HCT116 (cell line): ENCODE results near the gene KLHL22. TPM values are rescaled to one million over a fixed set of nuclear protein-coding genes. Genes with fewer than 3 reads are reported as not detected.

Experiments
- ATAC-seq: fragments of 200-7000 bp; cut with Tn5 transposase; 2 replicates; pipeline ENCODE4 v1.9.1; 2020; ENCODE audit warnings: mild to moderate bottlenecking, moderate library complexity
- BruUV-seq: library from RNA; stranded (reverse); fragments of 400-500 nt; replicated peaks from 2 replicates; lab custom pipeline; 2021; lab: Mats Ljungman, UMichigan
- CTCF ChIA-PET: fragments of 300-600 bp; sonication (Branson Sonifier 250); formaldehyde crosslinking; loops from one replicate; lab custom pipeline; 2021; ENCODE audit warnings: antibody characterized with exemption; lab: Charles Lee
- POLR2A ChIA-PET: fragments of 300-600, 350-600 bp; sonication (Branson Sonifier 250); formaldehyde crosslinking; loops from one replicate; lab custom pipeline; 2021; ENCODE audit warnings: antibody characterized with exemption; lab: Charles Lee
- RAD21 ChIA-PET, 2 experiments: fragments of 300-600 bp; sonication (Branson Sonifier 250); formaldehyde crosslinking; loops; one replicate each; lab custom pipeline; 2023; ENCODE audit warnings: low total read pairs in 2 of 2; ENCODE audit not compliant: uncharacterized antibody in 2 of 2, unreplicated experiment in 2 of 2, low non-redundant PET in 1 of 2; lab: Charles Lee
- DNase-seq: peaks from one replicate; pipeline ENCODE4 v3.0.0-alpha.2; 2010; ENCODE audit warnings: low read depth, low spot score
- H2AFZ ChIP-seq: fragments of 200-600 bp; shearing (Covaris generic), sonication (generic); 2 replicates; pipeline ENCODE4 v1.6.1; 2017; ENCODE audit warnings: low read depth, mixed run types, mixed read lengths, antibody characterized with exemption, low read length; ENCODE audit not compliant: poor library complexity, severe bottlenecking
- H3K27ac ChIP-seq: 2 replicates; pipeline ENCODE4 v1.5.1; 2012; ENCODE audit warnings: low read depth, low read length
- H3K27me3 ChIP-seq: fragments of 200-600 bp; sonication (generic); 2 replicates; pipeline ENCODE4 v1.6.1; 2016; ENCODE audit warnings: mixed run types, low read length, mixed read lengths; ENCODE audit not compliant: insufficient read depth
- H3K36me3 ChIP-seq, 2 experiments: fragments of 200-500 bp in 1 of 2; fragments of 200-600 bp in 1 of 2; sonication (Bioruptor generic) in 1 of 2; sonication (generic) in 1 of 2; 2 replicates each; pipeline versions ENCODE4 v1.5.1 to v1.6.1; 2014 to 2016; ENCODE audit warnings: low read length in 2 of 2, inconsistent platforms in 1 of 2, mixed read lengths in 1 of 2, mixed run types in 1 of 2; ENCODE audit not compliant: insufficient read depth in 2 of 2, control insufficient read depth in 1 of 2
- H3K4me1 ChIP-seq, 2 experiments: fragments of 200-600 bp in 1 of 2; sonication (generic) in 1 of 2; 2 replicates each; pipeline versions ENCODE4 v1.5.1 to v1.6.1; 2012 to 2017; ENCODE audit warnings: low read length in 2 of 2, inconsistent platforms in 1 of 2, mild to moderate bottlenecking in 1 of 2, mixed read lengths in 1 of 2, mixed run types in 1 of 2, moderate library complexity in 1 of 2; ENCODE audit not compliant: insufficient read depth in 2 of 2, control insufficient read depth in 1 of 2
- H3K4me2 ChIP-seq: fragments of 200-600 bp; sonication (generic); 2 replicates; pipeline ENCODE4 v1.6.1; 2017; ENCODE audit warnings: mixed run types, low read length, mixed read lengths
- H3K4me3 ChIP-seq, 2 experiments: fragments of 200-600 bp in 1 of 2; sonication (generic) in 1 of 2; replicated peaks in 1 of 2; 2 replicates each; pipeline ENCODE4 v1.5.1; 2011 to 2016; ENCODE audit warnings: low read length in 2 of 2, control low read depth in 1 of 2, low read depth in 1 of 2, mild to moderate bottlenecking in 1 of 2, mixed read lengths in 1 of 2, mixed run types in 1 of 2
- H3K79me2 ChIP-seq: fragments of 200-600 bp; sonication (generic); 2 replicates; pipeline ENCODE4 v1.6.1; 2017; ENCODE audit warnings: mild to moderate bottlenecking, mixed run types, low read length, moderate library complexity, mixed read lengths; ENCODE audit not compliant: insufficient read depth
- H3K9ac ChIP-seq: fragments of 200-600 bp; sonication (generic); 2 replicates; pipeline ENCODE4 v1.6.1; 2016; ENCODE audit warnings: low read length, mixed read lengths
- H3K9me2 ChIP-seq: fragments of 200-600 bp; sonication (generic), shearing (Covaris generic); 2 replicates; pipeline ENCODE4 v1.6.1; 2017; ENCODE audit warnings: mixed run types, mild to moderate bottlenecking, moderate library complexity; ENCODE audit not compliant: insufficient read depth
- H3K9me3 ChIP-seq, 2 experiments: fragments of 200-500 bp in 1 of 2; fragments of 200-600 bp in 1 of 2; sonication (Bioruptor generic) in 1 of 2; sonication (generic) in 1 of 2; 2 replicates each; pipeline ENCODE4 v1.6.1; 2014 to 2017; ENCODE audit warnings: low read length in 2 of 2, mixed read lengths in 2 of 2, inconsistent platforms in 1 of 2, low read depth in 1 of 2, mild to moderate bottlenecking in 1 of 2, mixed run types in 1 of 2, moderate library complexity in 1 of 2; ENCODE audit not compliant: control insufficient read depth in 1 of 2, insufficient read depth in 1 of 2
- H4K20me1 ChIP-seq: fragments of 200-600 bp; sonication (generic), shearing (Covaris generic); 2 replicates; pipeline ENCODE4 v1.6.1; 2017; ENCODE audit warnings: mixed run types, mild to moderate bottlenecking, moderate library complexity; ENCODE audit not compliant: insufficient read depth
- CBX3 ChIP-seq: IDR thresholded peaks from 2 replicates; pipeline ENCODE4 v1.6.1; 2012; ENCODE audit warnings: low read depth
- ELF1 ChIP-seq: IDR thresholded peaks from 2 replicates; pipeline ENCODE4 v1.6.1; 2012; ENCODE audit warnings: low read depth, borderline replicate concordance
- FOSL1 ChIP-seq: IDR thresholded peaks from 2 replicates; pipeline ENCODE4 v1.6.1; 2012; ENCODE audit warnings: low read depth
- POLR2AphosphoS5 ChIP-seq: IDR thresholded peaks from 2 replicates; pipeline ENCODE4 v1.6.1; 2011; ENCODE audit warnings: mild to moderate bottlenecking, low read depth, low read length, moderate library complexity
- SP1 ChIP-seq: IDR thresholded peaks from 2 replicates; pipeline ENCODE4 v1.6.1; 2012; ENCODE audit warnings: low read depth
- ZFX ChIP-seq: fragments of 450-650 bp; IDR thresholded peaks from 2 replicates; pipeline ENCODE4 v1.6.1; 2017
- ZNF274 ChIP-seq: fragments of 200-500 bp; sonication (Bioruptor generic); IDR thresholded peaks from 2 replicates; pipeline ENCODE4 v1.6.1; 2014; ENCODE audit warnings: mild to moderate bottlenecking, low read depth, low read length, inconsistent platforms
- intact Hi-C: fragments of 100-400 bp; cut with micrococcal nuclease; formaldehyde crosslinking; loops from 2 replicates; pipeline ENCODE4 v1.10.0; 2022
- total RNA-seq: library from RNA; stranded (reverse); gene quantifications from one replicate; pipeline ENCODE4 v1.2.1, GENCODE V29; 2021; ENCODE audit not compliant: unreplicated experiment
- TF ChIP-seq, protein P1 (sequence below): IDR thresholded peaks from 2 replicates; pipeline ENCODE4 v1.6.1; 2012

KLHL22 gene
- total RNA-seq, 1 experiment from 2014 or later: 16.4 TPM

DNA sequence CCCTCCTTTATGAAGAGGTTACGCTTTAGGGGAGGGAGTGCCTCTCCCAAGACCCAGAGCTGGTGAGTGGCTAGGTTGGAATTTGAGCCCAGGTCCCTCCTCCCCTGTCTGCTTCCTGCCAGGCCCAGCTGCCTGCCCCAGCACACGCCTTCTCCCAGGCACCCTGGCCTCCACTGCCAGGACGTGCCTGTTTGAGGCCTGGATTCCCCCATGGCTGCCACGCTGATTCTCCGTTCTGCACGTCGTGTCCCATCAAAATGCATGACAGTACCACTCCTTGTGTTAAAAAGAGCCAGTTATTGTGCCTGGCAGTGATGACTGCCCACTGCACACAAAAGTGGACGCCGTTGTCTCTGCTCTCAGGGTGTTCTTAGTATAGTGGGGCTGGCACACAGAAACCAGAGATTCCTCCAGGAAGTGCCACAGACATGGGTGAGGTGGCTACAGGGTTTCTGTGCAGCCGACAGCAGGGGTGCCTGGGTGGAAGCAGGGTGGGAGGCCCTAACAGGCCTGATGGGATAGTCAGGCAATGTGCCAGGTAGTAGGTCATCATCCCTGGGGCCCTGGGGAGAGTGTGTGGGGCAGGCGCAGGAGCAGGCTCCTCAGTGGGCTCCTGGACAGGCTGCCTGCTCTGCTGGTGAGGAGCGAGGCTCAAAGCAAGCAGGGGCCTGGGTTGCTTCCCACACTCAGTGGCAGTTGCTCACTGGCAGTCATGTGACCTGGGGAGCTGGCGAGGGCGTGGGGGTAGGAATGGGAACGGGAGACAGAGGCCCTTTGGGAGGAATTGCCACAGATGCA, 36.0 kb upstream of the KLHL22 start:
- peak overlapping the region; percentile 89 for H3K4me2 ChIP-seq
- POLR2A ChIA-PET: interaction anchor here (1.3 kb wide), 2 partner anchors 13 to 17 kb away, joined by 3 read pairs; no protein-coding TSS in a partner anchor
- no TSS peak for BruUV-seq
- TF ChIP-seq FOSL1 (0 out of 2 replicates have a peak, but pooled peaks have one; percentile 23), ZNF274 (no peak), ZFX (0 out of 2 replicates have a peak, but pooled peaks have one; percentile 22), SP1 (peak; percentile 72)
- TF ChIP-seq, protein P1, sequence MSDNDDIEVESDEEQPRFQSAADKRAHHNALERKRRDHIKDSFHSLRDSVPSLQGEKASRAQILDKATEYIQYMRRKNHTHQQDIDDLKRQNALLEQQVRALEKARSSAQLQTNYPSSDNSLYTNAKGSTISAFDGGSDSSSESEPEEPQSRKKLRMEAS: peak; percentile 75
- TF ChIP-seq, all 23 proteins: peak for 4
- Histone ChIP-seq H3K9ac (peak overlapping the region; percentile 74), H4K20me1 (no peaks in the 10 kb centered on the region; the same call in 1 of the 2 replicates), H3K4me1 (peaks cover 42 to 71% of the 10 kb centered on the region in 2 experiments), H2AFZ (no peak overlapping the region), H3K9me2 (no peaks in the 10 kb centered on the region), H3K9me3 (no peaks in the 10 kb centered on the region), H3K27ac (peak overlapping the region; percentile 90), H3K79me2 (peaks cover 97% of the 10 kb centered on the region), H3K4me3 (peak overlapping the region; percentile 15 to 53), H3K27me3 (no peaks in the 10 kb centered on the region), H3K36me3 (peaks cover 0 to 8% of the 10 kb centered on the region in 2 experiments; a peak in 1 of 4 replicates)
- DNase-seq (peak; percentile 79), ATAC-seq (peak; percentile 89)
- CTCF ChIA-PET: interaction anchor here (1.2 to 1.6 kb wide), 2 partner anchors 36 to 571 kb away, joined by 3 to 5 read pairs; no protein-coding TSS in a partner anchor
- intact Hi-C loops: no loop called here
- RAD21 ChIA-PET: interaction anchor here (0.6 to 1.3 kb wide), 3 partner anchors 22 to 322 kb away, joined by 3 to 4 read pairs (median 3); partner anchors contain the start of gene MED15 (in 1 of the 2)

DNA sequence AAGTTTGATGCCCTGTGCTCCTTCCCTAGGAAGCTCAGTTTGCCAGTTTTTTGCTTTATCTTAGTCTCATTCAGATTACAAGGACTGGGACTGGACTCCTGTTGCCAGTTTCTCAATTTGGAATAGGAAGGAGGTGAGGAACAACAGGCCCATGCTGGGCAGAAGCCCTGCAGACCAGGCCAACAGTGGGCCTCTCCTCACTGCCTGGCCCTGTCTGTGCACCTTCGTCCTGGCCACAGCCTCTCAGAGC, 35.5 kb upstream of the KLHL22 start:
- H3K9ac ChIP-seq: peak overlapping the region; percentile 74

More for the DNA sequence above, 35.5 kb upstream of the KLHL22 start:
- Histone ChIP-seq H3K4me2 (peak overlapping the region; percentile 89), H3K4me3 (peak overlapping the region; percentile 15 to 53), H3K9me2 (no peaks in the 10 kb centered on the region), H3K36me3 (peaks cover 2 to 8% of the 10 kb centered on the region in 2 experiments; a peak in 2 of 4 replicates), H3K9me3 (no peaks in the 10 kb centered on the region), H4K20me1 (no peaks in the 10 kb centered on the region; the same call in 1 of the 2 replicates)
- intact Hi-C loops: no loop called here
- no TSS peak for BruUV-seq
- CTCF ChIA-PET: interaction anchor here (1.0 to 1.6 kb wide), 3 partner anchors 37 to 572 kb away, joined by 3 to 5 read pairs (median 5); no protein-coding TSS in a partner anchor
- TF ChIP-seq CBX3 (no peak), ELF1 (no peak), POLR2AphosphoS5 (peak; percentile 43; the same call in 1 of the 2 replicates)
- TF ChIP-seq, all 23 proteins: peak for 1
- ATAC-seq (no peak), DNase-seq (no peak)
- peaks cover 98% of the 10 kb centered on the region for H3K79me2 ChIP-seq
- H2AFZ ChIP-seq: no peak overlapping the region
- peak overlapping the region; percentile 90 for H3K27ac ChIP-seq
- H3K27me3 ChIP-seq: no peaks in the 10 kb centered on the region
- ChIA-PET POLR2A (interaction anchor here (0.7 to 1.3 kb wide), 4 partner anchors 11 to 23 kb away, joined by 3 to 4 read pairs (median 4); partner anchors contain the start of gene MED15), RAD21 (interaction anchor here (0.6 to 1.3 kb wide), 3 partner anchors 21 to 321 kb away, joined by 3 to 4 read pairs (median 3); partner anchors contain the start of gene MED15 (in 1 of the 2))
- peaks cover 42 to 76% of the 10 kb centered on the region in 2 experiments for H3K4me1 ChIP-seq
